ENCODE measurements around the gene SLC38A8.

SLC38A8 gene

DNA sequence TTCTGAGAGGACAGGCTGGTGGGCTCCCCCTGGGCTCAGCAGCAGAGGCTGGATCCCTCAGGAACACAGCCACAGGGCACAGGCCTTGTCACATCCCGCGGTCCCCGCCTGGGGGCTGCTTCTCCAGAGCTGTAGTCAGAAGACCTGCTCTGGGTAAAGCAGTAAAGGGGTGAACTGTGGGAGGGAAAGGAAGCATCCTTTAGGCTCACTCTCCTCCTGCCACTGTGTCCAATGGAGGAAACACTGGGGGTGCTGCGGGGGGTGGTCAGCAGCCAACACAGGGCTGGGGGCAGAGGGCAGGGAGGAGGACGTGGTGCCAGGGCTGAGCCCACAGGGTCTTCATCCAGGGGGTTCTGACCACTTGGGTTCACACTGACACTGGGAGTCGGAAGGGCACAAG, 5.0 kb upstream of the SLC38A8 start:
- no peak for DNase-seq

DNA sequence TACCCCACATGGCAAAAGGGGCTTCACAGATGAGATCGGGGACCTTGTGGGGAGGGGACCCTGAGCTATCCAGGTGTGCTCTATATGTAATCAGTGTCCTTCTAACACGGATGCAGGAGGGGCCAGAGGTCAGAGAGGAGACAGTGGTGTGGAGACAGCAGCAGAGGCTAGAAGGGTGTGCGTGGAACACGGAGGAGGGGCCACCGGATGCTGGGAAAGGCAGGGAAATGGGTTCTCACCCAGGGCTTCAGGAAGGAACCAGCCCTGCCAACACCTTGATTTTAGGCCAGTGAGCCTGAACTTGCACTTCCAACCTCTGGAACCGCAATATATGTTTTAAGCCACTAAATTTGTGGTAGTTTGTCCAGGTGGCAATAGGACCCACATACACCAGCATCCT, 4.6 kb upstream of the SLC38A8 start:
- DNase-seq: no peak

DNA sequence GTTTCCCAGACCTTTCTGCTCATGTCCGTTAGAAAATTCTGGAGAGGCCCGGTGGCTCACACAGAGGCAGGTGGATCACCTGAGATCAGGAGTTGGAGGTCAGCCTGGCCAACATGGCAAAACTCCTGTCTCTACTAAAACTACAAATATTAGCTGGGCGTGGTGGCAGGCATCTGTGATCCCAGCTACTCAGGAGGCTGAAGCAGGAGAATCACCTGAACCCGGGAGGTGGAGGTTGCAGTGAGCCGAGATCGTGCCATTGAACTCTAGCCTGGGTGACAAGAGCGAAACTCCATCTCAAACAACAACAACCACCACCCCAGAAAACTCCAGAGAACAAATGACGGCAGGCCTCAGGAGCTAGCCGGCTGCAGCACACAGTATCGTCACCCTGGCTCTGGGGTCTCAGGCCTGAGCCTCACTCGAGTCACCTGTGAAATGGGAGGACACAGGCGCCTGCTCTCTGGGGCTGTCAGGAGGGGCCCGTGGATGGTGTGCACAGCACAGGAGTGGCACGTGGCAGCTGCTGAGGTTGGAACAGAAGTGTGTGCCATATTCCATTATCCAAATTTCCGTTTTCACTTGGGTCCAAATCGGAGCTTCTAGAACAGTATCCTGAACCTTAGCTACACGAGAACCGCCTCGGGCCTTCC, 3.3 kb upstream of the SLC38A8 start:
- no peak for DNase-seq

DNA sequence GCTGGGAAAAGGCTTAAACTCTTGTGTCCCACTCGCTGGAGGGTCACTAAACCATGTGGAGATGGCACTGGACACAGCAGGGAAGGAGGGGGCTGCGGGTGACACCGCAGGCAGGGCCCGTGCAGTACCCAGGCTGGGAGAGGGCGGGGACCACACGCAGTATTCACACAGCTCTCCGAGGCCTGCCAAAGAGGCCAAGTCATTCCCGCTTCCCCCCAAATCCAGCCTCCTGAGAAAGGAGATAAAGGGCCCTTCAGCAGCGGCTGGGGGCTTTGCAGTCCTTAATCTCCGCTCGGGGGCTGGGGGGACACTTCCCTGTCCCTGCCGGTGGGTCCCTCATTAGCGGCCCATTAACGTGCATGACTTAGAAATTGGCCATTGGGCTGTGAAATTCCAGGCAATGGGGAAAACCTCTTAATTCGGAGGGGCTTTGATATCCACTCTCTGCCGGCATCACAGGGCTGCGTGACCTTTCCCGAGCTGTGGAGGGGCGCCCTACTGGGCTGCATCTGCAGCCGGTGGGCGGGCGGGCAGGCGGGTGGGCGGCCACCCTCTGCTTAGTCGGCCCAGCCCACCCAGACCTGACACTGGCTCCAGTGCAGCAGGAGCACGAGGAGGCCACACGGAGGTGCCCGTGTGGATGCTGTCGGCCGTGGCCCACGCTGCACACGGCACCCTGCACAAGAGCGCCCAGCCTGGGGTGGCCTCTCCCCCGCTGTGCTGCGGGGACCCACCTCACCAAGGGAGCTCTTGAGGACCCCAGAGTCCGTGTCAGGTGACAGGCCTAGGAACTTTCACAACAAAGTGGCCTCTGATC, 2.6 kb upstream of the SLC38A8 start:
- no peak for DNase-seq

DNA sequence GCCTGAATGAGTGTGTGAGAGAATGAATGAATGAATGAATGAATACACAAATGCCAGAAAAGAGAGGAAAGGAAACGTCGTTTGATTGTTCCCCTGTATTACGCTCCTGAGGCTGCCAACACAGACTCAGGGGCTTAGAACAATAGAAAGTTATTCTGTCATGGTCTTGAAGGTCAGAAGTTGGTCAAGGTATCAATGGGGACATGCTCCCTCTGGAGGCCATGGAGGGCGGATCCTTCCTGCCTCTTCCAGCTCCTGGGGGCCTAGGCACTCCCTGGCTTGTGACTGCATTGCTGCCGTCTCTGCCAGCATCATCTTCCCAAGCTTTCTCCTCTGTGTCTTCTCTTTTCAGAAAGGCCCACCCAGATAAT, 1.5 kb upstream of the SLC38A8 start:
- DNase-seq: no peak

DNA sequence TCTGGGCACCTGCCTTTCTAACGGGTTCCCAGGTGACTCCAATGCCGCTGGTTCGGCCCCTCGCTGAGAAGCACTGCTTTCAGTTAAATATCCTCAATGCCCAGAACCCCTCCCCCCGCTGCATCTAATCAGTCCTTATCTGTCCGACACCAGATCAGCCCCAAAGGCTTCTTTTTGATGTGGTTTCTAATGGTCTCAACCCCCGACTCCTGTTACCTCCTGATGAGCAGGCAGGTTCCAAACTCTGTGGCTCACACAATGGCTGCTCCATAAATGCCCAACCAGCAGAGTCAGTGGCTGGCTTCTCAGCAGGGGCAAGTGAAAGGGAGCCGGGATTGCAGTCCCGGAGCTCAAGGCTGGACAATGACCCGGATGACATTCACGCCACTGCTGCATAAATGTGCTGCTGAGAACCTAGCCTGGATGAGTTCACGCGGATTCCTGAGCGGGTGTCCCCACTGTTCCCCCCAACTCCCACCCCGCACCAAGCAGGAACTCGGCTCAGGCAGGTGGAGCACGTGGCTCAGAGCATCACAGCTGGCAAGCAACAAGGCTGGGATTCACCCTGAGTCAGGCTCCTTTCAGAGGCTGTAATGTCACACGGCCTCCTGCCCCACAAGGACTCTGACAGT, 1.0 kb upstream of the SLC38A8 start:
- DNase-seq: no peak

DNA sequence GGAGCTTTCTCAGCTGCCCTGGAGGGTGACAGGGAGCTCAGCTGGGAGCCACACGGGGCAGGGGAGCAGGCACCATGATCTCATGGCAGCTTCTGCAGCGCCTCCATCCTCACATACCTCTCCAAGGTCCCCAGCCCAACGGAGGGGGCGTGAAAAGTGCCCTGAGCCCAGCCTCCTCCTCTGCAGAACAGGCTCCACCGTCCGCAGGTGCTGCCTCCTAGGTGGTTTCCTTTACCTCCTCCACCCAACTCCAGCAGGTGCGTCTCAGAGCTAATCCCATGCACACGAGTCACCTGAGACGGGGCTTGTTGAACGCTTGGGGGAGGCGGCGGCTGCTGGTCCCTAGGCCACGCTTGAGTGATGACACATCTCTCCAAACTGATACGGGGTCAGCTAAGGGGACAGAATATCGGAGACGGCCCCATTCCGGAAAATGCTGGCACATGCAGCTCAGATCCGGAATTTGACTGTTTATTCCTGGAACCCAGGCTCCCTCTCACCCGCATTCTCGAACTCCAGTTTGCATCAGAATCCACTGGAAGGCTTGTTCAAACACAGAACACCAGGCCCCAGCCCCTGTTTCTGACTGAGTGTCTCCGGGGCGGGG, 387 bp upstream of the SLC38A8 start:
- peak; percentile 31 for DNase-seq

DNA sequence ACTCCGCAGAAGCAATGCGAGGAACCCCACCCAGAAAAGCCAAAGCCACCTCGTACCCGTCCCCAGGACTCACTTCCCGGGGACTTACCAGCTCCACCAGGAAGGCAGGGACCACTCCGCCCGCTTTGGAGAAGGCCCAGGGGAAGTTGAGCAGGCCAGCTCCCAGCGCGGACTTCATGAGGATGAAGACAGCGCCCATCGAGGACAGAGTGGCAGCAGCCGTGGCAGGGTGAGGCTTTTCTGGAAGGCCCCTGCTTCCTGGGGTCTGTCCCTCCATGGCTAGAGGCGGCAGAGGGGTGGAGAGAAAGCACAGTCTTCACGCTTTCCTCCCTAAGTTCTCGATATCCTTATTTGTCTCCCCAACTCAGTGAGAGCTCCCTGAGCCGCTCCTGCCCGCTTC, 714 bp downstream of the SLC38A8 start:
- no peak for DNase-seq

DNA sequence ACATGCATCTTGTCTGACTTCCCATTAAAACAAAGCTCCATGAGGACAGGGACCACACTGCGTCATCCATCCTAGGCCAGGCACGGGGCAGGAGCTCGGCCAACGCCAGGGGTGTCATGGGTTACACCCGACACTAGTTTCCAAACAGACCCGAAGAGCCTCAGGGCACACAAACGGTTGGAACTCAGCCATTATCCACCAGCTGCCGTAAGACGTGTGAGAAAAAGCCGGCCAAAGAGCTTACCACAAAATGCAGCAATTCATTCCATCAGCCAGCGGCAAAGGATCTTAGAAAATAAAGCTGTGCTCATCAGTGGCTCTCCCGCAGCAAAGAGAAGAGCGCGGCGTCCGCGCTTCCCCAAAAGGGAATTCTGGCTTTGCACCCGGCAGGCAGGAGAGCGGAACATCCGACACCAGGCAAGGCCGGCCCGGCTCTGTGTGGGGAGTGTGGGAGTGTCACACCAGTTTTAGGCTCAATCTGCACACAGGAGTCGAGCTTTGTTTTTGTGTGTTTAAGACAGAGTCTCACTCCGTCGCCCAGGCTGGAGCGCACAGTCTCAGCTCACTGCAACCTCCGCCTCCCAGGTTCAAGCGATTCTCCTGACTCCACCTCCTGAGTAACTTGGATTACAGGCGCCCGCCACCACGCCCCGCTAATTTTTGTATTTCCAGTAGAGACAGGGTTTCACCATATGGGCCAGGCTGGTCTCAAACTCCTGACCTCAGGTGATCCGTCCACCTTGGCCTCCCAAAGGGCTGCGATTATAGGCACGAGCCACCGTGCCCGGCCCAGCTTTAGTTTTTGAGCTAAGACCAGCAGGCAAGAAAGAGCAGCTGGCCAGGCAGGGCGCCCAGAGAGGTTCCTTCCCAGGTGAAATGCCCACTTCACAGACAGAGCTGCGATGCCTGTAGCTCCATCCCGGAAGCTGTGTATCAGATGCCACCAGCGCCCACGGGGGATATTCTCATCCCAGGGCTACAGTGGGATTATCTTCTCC, 1.5 kb downstream of the SLC38A8 start:
- no peak for DNase-seq

DNA sequence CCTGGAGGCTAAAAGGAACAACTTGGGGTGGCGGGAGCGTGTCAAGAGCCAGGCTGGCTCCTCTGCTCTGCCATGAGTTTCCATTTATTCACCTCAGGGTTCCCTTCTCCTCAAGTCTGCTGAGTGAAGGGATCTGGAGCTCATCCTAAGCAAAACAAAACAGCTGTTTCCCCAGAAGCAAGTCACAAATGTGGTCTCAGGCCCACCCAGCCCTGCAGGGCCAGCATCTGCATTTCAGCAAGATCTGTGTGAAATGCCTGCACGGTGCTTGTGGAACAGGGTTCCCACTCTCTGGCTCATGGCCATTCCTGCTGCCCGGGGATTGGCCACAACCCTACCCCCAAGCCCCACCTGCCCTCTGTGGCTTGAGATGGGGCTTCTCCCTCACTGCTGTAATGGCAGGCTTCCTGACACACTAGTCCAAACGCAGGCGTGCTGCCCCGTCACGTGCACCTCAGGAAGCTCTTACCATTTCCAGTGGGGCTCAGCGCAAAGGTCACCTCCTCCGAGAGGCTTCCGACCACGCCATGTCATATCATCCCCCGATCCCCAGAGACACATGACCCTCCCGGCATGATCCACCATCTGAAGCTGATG, 2.3 kb downstream of the SLC38A8 start:
- DNase-seq: no peak

DNA sequence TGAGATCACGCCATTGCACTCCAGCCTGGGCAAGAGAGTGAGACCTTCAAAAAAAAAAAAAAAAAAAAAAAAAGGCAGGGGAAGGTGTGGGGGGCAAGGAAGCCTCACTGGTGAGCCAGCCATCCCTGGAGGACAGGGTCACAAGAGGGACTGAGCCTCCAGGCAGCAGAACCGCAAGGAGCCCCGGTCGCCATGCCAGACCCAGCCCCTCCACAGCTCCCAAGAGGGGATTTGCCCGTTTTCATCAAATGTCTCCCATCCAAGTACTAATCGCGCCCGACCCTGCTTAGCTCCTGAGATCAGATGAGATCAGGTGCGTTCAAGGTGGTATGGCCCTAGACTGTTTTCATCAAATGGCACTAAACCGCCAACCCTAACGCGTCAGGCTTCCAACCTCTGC, 2.9 kb downstream of the SLC38A8 start:
- DNase-seq: no peak

DNA sequence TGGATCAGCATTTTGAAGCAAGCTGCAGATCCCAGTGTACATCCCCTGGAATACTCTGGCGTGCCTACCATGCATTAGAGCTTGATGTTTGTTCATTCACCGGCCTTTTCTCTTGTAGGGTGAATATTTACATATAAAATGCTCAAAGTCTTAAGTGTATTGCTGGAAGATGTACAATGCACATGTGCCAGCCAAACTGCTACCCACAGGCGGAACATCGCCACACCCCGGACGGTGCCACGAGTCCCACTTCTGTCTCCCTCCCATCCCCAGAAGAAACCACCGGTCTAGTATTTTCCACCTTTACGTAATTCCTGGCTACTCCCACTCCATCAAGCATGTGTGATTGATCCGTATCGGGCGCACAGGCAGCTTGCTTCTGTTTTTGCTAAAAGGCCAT, 4.1 kb downstream of the SLC38A8 start:
- no peak for DNase-seq

DNA sequence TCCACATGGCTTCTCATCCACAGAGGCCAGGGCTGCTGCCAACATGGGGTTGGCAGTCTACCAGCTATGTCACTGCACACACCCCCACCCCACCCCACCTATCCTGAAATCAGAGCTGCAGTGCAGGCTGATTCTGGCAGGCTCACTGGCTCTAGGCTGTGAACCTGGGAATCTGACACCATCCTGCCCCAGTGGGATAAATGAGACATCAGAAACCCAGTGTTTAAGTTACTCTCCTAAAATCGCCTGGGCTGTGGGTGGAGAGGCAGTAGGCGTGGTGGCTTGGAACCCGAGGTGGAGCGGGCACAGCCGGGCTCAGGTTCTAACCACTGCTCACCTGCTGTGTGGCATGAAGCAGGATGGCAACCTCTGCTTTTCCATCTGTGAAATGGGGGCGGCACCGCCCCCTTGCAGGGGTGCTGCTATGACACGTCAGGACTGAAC, 5.6 kb downstream of the SLC38A8 start:
- DNase-seq: no peak

DNA sequence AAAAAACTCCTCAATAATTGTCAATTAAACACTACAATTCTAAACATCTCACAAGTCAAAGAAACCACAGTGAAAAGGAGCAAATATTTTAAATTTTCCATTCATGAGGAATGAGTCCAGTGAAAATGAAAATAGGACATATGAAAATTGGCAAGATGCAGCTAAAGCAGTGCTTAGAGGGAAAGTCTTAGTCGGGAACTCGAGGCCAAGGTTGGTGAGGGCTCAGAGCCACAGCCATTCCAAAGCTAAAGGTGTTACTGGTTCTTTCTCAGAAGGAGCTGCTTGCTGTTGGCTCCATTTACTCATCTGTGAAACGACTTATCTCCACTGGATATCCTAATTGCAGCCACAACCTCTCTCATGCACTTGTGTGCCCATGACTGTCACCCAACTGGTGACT, 6.5 kb downstream of the SLC38A8 start:
- no peak for DNase-seq

DNA sequence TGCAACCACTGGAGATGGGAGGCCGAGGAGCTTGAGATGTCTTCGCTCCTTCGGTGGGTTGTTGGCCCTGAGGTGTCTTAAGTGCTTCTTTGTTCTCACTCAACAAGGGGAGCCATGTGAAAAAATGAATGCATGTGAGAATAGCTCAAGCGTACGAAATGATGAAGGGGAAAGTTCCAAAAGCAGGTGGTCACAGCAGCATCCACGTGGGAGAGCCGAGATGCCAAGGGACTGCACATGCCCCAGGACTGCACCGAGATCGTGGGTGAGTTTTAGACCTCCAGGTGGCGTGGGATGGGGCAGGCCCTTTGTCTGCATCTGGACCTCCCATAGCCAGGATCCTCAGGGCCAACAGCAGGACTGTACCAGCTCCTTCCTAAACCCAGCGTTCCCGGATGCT, 8.1 kb downstream of the SLC38A8 start:
- DNase-seq: no peak

DNA sequence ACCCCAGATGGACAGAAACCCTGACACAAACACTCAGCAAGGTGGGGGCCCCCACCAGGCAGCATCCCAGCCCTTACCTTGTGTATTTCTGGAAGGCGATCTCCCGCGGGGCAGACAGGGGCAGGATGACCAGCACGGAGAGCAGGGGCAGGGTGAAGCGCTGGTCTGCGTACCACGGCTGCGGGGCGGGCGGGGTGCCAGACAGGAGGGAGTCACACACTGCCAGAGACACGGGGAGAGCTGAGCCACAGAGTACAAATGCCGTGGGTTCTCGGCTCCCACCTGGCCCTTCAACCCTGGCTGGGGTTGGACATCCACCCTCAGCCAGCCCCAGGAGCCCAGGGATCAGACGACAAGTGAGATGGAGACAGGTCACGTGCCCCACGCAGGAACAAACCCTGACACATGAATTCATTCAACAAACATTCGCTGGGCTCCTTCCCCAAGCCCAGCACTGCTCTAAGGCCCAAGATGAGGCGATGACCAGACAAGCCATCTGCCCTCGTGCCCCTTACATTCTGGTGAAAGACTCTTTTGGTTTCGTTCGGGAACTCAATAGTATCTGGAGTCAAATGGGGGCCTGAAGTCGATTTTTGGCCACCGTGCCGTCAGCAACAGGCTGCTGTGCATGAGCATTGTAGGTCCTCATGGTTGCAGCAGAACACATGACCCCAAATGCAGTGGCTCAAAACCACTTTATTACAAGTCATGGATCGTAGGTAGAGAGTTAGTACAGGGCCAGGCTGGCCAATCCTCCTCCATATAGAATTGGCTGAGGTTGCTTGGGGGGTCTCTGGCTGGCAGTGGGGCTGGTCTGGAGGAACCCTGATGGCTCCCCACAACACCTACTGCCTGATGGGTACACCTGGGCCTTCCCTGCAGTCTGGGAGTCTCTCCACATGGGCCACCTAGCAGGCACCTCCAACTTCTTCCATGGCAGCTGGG, 9.1 kb downstream of the SLC38A8 start:
- DNase-seq: no peak

DNA sequence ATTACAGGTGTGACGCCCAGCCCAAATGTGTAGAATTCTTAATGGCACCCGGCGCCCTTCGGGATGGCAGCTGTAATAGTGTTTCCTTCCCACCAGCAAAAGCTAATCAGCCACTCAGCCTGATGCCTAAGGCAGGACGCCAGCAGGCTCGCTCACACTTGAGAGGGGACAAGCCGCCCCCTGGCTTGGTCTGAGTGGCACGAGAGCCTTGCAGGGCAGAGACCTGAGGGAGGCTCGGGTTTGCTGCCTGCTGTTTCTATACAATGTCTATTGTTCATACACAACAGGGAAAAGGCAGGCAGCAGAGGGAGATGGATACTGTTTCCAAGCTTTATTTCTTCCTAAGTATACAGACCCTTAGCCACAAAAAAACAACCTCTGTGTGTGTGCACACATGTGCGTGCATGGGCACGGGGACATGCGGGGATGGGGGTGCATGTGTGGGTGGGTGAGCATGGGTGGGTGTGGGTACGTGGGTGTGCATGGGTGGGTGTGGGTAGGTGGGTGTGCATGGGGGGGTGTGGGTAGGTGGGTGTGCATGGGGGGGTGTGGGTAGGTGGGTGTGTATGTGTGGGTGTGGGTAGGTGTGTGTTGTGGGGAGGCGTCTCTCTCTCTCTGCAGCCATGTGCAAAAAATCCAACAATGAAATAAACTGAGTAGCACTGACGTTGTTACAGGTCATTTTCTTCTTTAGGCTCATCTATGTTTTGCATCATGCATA, 10.0 kb downstream of the SLC38A8 start:
- no peak for DNase-seq

DNA sequence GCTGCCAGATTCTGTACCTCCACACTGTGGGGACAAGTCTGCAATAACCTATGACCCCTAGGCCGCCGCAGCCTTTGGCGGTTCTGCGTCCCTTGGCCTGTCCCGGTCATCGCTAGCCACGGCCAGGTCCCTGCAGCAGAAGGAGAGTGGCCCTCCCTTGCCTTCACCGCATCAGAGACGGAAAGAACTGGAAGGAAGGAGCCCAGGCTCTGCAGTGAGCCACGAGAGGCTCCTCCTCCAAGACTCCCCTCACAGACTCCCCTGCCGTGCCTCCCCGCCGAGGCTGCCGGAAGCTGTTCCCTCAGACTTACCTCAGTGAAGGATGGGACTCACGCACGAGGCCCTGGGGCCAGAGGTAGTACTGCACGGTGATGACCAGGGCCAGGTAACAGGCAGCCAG, 11.0 kb downstream of the SLC38A8 start:
- DNase-seq: no peak

DNA sequence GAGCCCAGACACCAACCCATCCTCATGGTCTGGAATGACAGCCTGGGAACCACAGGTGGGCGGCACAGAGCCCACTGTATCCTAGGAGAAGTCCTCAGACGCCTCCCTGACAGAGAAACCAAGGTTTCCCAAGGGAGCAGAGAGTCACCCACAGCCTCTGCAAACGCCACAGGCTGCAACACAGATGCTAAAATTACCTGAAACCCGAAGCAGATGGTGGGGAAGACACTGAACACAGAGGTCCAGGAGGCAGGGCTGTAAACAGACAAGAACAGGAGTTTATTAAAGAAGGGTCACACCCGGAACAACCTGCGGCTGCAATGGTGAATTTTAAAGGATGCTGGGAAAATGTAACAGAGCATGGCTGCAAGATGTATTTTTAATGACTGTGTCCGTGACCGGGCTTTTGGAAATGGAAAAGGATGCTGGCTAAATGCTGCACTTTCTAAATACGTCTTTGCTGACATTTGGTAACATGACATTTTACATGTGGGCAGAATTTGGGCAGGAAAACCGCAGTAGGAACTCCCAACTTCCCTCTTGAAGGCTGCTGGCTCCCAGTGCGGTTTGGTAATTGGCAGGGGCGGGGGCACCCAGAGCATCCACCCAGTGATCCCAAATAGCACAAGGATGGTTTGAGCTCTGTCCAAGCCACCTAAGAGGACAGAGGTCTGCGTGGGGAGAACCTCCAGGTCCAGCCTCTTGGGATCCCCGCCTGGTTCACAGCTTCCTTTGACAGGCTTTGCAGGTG, 13.1 kb downstream of the SLC38A8 start:
- no peak for DNase-seq

All from DMS79 (cell line).